ENCODE measurements around the gene RPRD1B. TPM values are rescaled to one million over a fixed set of nuclear protein-coding genes. Genes with fewer than 3 reads are reported as not detected.

RPRD1B gene
- total RNA-seq, 2 experiments from 2014 or later, result 54.8 to 55.7 TPM

GRCh38 chr20:38084425-38084951 is 50.9 kb downstream of the RPRD1B start:
- Histone ChIP-seq H3K9me3 (ENCODE audit: control insufficient read depth in 1 of 2, insufficient read depth in 1 of 2, low read length in 2 of 2) (no peaks in the 10 kb centered on the region), H3K4me1 (ENCODE audit: insufficient read depth, low read length) (no peaks in the 10 kb centered on the region), H3K27me3 (ENCODE audit: control insufficient read depth in 1 of 2, insufficient read depth in 2 of 2, low read length in 2 of 2) (no peaks in the 10 kb centered on the region), H3K27ac (ENCODE audit: low read depth in 1 of 2, low read length in 2 of 2) (no peak overlapping the region), H3K4me3 (ENCODE audit: low read length) (no peak overlapping the region), H3K36me3 (ENCODE audit: insufficient read depth, low read length) (peaks cover 62% of the 10 kb centered on the region)
- TF ChIP-seq CTCF (IDR thresholded peaks at IDR 0.05), result no peak
- no peaks in the 10 kb centered on the region for H3K27me3 Mint-ChIP-seq
- peaks cover 20% of the 10 kb centered on the region for H3K4me1 Mint-ChIP-seq (ENCODE audit: low read depth)
- H3K36me3 Mint-ChIP-seq (ENCODE audit: low read depth), result peaks cover 97% of the 10 kb centered on the region
- ATAC-seq (ENCODE audit: poor library complexity) (no peak), DNase-seq (no peak)
- intact Hi-C loops (cut with DNase I, micrococcal nuclease), result no loop called here
- ChIA-PET CTCF (interaction anchor here (2.0 kb wide), 1 partner anchor 11 kb away, joined by 7 read pairs; no protein-coding TSS in a partner anchor), POLR2A (no interaction called here)
- no peaks in the 10 kb centered on the region for H3K9me3 Mint-ChIP-seq
- no peak overlapping the region for H3K27ac Mint-ChIP-seq
- no peak overlapping the region for H3K4me3 Mint-ChIP-seq

DNA sequence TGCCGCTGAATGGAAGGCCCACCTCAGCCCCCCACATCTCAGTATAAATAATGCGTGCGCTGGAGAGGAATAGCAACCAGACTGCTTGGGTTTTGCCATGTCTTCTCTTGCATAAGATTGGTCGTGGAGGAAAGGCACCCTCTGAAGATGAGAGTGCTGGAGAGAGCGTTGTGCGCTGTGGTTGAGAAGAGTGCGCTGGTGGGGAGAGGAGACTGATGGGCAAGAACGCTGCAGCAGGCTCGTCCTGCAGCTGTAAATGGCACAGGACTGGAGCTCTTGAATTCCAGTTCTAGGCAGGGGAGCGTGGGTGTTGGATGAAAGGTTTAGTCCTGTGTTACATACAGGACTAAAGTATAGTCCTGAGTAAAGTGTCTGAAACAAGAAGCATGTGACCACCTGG is 51.5 kb downstream of the RPRD1B start:
- H3K4me1 Mint-ChIP-seq (ENCODE audit: low read depth), result peaks cover 16% of the 10 kb centered on the region
- no peak for TF ChIP-seq CTCF (IDR thresholded peaks at IDR 0.05)
- H3K36me3 Mint-ChIP-seq (ENCODE audit: low read depth), result peaks cover 97% of the 10 kb centered on the region
- no peak overlapping the region for H3K4me3 ChIP-seq (ENCODE audit: low read length)
- no peaks in the 10 kb centered on the region for H3K27me3 Mint-ChIP-seq
- H3K36me3 ChIP-seq (ENCODE audit: insufficient read depth, low read length), result peaks cover 63% of the 10 kb centered on the region
- intact Hi-C loops (cut with DNase I, micrococcal nuclease), result no loop called here
- ATAC-seq (ENCODE audit: poor library complexity) (no peak), DNase-seq (no peak)
- no peak overlapping the region for H3K27ac Mint-ChIP-seq
- CTCF ChIA-PET, result interaction anchor here (2.0 kb wide), 1 partner anchor 12 kb away, joined by 7 read pairs; no protein-coding TSS in a partner anchor
- H3K4me1 ChIP-seq (ENCODE audit: insufficient read depth, low read length), result no peaks in the 10 kb centered on the region
- no peak overlapping the region for H3K4me3 Mint-ChIP-seq
- no peaks in the 10 kb centered on the region for H3K27me3 ChIP-seq (ENCODE audit: control insufficient read depth in 1 of 2, insufficient read depth in 2 of 2, low read length in 2 of 2)
- H3K27ac ChIP-seq (ENCODE audit: low read depth in 1 of 2, low read length in 2 of 2), result no peak overlapping the region
- no peaks in the 10 kb centered on the region for H3K9me3 ChIP-seq (ENCODE audit: control insufficient read depth in 1 of 2, insufficient read depth in 1 of 2, low read length in 2 of 2)
- no peaks in the 10 kb centered on the region for H3K9me3 Mint-ChIP-seq
- POLR2A ChIA-PET, result no interaction called here

- ATAC-seq (ENCODE audit: poor library complexity), result no peak
- H3K27me3 ChIP-seq (ENCODE audit: control insufficient read depth in 1 of 2, insufficient read depth in 2 of 2, low read length in 2 of 2), result no peaks in the 10 kb centered on the region
- no peaks in the 10 kb centered on the region for H3K27me3 Mint-ChIP-seq
- no peak overlapping the region for H3K4me3 ChIP-seq (ENCODE audit: low read length)
- H3K4me1 Mint-ChIP-seq (ENCODE audit: low read depth), result peaks cover 17% of the 10 kb centered on the region
- no peak overlapping the region for H3K27ac ChIP-seq (ENCODE audit: low read depth in 1 of 2, low read length in 2 of 2)
- peaks cover 54% of the 10 kb centered on the region for H3K36me3 ChIP-seq (ENCODE audit: insufficient read depth, low read length)
- no peak overlapping the region for H3K4me3 Mint-ChIP-seq
- H3K36me3 Mint-ChIP-seq (ENCODE audit: low read depth), result peaks cover 73% of the 10 kb centered on the region
- intact Hi-C loops (cut with DNase I, micrococcal nuclease), result no loop called here
- no peak for DNase-seq
- ChIA-PET POLR2A (no interaction called here), CTCF (interaction anchor here (1.2 kb wide), 1 partner anchor 8 kb away, joined by 3 read pairs; no protein-coding TSS in a partner anchor)
- no peaks in the 10 kb centered on the region for H3K9me3 ChIP-seq (ENCODE audit: control insufficient read depth in 1 of 2, insufficient read depth in 1 of 2, low read length in 2 of 2)
- H3K9me3 Mint-ChIP-seq, result no peaks in the 10 kb centered on the region
- no peak overlapping the region for H3K27ac Mint-ChIP-seq
- no peak for TF ChIP-seq CTCF (IDR thresholded peaks at IDR 0.05)
- peaks cover 17% of the 10 kb centered on the region for H3K4me1 ChIP-seq (ENCODE audit: insufficient read depth, low read length)
These were observed 56.0 kb downstream of the RPRD1B start for GRCh38 chr20:38089500-38089899.

Data from CD4-positive, alpha-beta T cell (primary cell).